Natural killer cell (primary cell): Measurements from ENCODE around the gene ZBED4. TPM values are rescaled to one million over a fixed set of nuclear protein-coding genes. Genes with fewer than 3 reads are reported as not detected.

Experiments used
- ATAC-seq, 3 donors: fragments of 150-1000 bp in 2 of 3; fragments of 200-7000 bp in 1 of 3; cut with Tn5 transposase; 1 replicate in 1 of 3; 2 replicates in 2 of 3; pipeline ENCODE4 v1.10.0; 2021; ENCODE audit warnings: mild to moderate bottlenecking in 2 of 3, moderate library complexity in 2 of 3
- DNase-seq, 2 donors: peaks; one replicate each; pipeline versions ENCODE4 v3.0.0 to v3.0.0-alpha.2; 2013 to 2021; ENCODE audit warnings: mixed read lengths in 1 of 2
- H3K27ac ChIP-seq: one replicate; pipeline ENCODE4 v1.5.1; 2013; ENCODE audit warnings: mild to moderate bottlenecking, low read length
- H3K27me3 ChIP-seq: one replicate; pipeline ENCODE4 v1.6.1; 2013; ENCODE audit warnings: low read length; ENCODE audit not compliant: control insufficient read depth, insufficient read depth
- H3K36me3 ChIP-seq: one replicate; pipeline ENCODE4 v1.6.1; 2013; ENCODE audit warnings: low read length; ENCODE audit not compliant: control insufficient read depth, insufficient read depth
- H3K4me1 ChIP-seq: one replicate; pipeline ENCODE4 v1.6.1; 2013; ENCODE audit warnings: low read length; ENCODE audit not compliant: control insufficient read depth, insufficient read depth
- H3K4me3 ChIP-seq: one replicate; pipeline ENCODE4 v1.5.1; 2013; ENCODE audit warnings: low read length
- H3K9me3 ChIP-seq: one replicate; pipeline ENCODE4 v1.6.1; 2013; ENCODE audit warnings: low read length; ENCODE audit not compliant: control insufficient read depth, insufficient read depth
- H3K27ac Mint-ChIP-seq, 2 donors: one replicate each; pipeline ENCODE4 v1.8.0; 2022; ENCODE audit warnings: mild to moderate bottlenecking in 2 of 2, mixed read lengths in 2 of 2, moderate library complexity in 1 of 2
- H3K27me3 Mint-ChIP-seq, 2 donors: one replicate each; pipeline ENCODE4 v1.8.0; 2022; ENCODE audit warnings: low read depth in 2 of 2, mixed read lengths in 2 of 2
- H3K36me3 Mint-ChIP-seq: one replicate; pipeline ENCODE4 v1.8.0; 2022; ENCODE audit warnings: mixed read lengths
- H3K4me1 Mint-ChIP-seq, 2 donors: one replicate each; pipeline ENCODE4 v1.8.0; 2022; ENCODE audit warnings: mixed read lengths in 2 of 2
- H3K4me3 Mint-ChIP-seq: one replicate; pipeline ENCODE4 v1.8.0; 2022; ENCODE audit warnings: mild to moderate bottlenecking, moderate library complexity, mixed read lengths
- H3K9me3 Mint-ChIP-seq, 2 donors: one replicate each; pipeline ENCODE4 v1.8.0; 2022; ENCODE audit warnings: mixed read lengths in 2 of 2
- CTCF ChIP-seq: fragments of 200-600 bp; IDR thresholded peaks from one replicate; pipeline ENCODE4 v1.8.0; 2022; ENCODE audit warnings: antibody characterized with exemption
- WGBS: methylation state at CpG from one replicate; pipeline ENCODE4 v1.1.7; 2013; ENCODE audit warnings: missing lambda C conversion rate; ENCODE audit not compliant: insufficient coverage; 5-methylcytosine and 5-hydroxymethylcytosine counted together
- intact Hi-C: fragments of 100-400 bp; cut with micrococcal nuclease; formaldehyde crosslinking; loops from one replicate; pipeline ENCODE4 v1.14.2; 2022
- total RNA-seq, 4 donors: library from RNA; stranded (reverse); fragments of 120-200 nt in 1 of 4; gene quantifications; one replicate each; pipeline versions ENCODE4 v1.2.3 to v1.2.4, GENCODE V29; 2013 to 2022

ZBED4 gene
- total RNA-seq, 3 donors from 2014 or later (not counting 1 experiment from before 2014, with no cell fraction given), result 21.1 to 24.5 (median 22.7) TPM

GRCh38 chr22:49916831-49917230 lies 63.2 kb downstream of the ZBED4 start:
- no peaks in the 10 kb centered on the region for H3K9me3 Mint-ChIP-seq
- intact Hi-C loops, result loop anchor here (10.0 kb wide), 1 partner anchor 62 kb away; the partner anchor contains the start of gene ZBED4
- no peaks in the 10 kb centered on the region for H3K36me3 Mint-ChIP-seq
- no peaks in the 10 kb centered on the region for H3K27me3 Mint-ChIP-seq
- Histone ChIP-seq H3K27ac (no peak overlapping the region), H3K27me3 (no peaks in the 10 kb centered on the region), H3K36me3 (peaks cover 28% of the 10 kb centered on the region), H3K9me3 (no peaks in the 10 kb centered on the region), H3K4me1 (peaks cover 26% of the 10 kb centered on the region), H3K4me3 (no peak overlapping the region)
- H3K4me3 Mint-ChIP-seq, result peak overlapping the region; percentile 56
- H3K27ac Mint-ChIP-seq, result peak overlapping the region; percentile 70 to 88
- TF ChIP-seq CTCF, result no peak
- DNase-seq (peak in 1 of 2 donors; percentile 50), ATAC-seq (no peak)
- peaks cover 0 to 11% of the 10 kb centered on the region in 2 donors for H3K4me1 Mint-ChIP-seq
- WGBS, result 91% methylated on average over 11 of the region's 11 CpGs

GRCh38 chr22:49917974-49918910 lies 64.6 kb downstream of the ZBED4 start, which contains the start of the genes ALG12 and CRELD2:
ALG12 (minus strand) TSS chr22:49918438; CDS start chr22:49913765, 4,673 bp downstream.
CRELD2 (plus strand) TSS chr22:49918634; CDS start chr22:49918770, 136 bp downstream.
- ATAC-seq (peak; percentile 96 to 99 (median 97)), DNase-seq (peak; percentile 96 to 97)
- intact Hi-C loops, result loop anchor here (1.0 to 10.0 kb wide), 2 partner anchors 63 to 151 kb away; partner anchors contain the start of gene ZBED4
- peak within 1 kb of the TSS; percentile 70 to 88 for H3K27ac Mint-ChIP-seq
- H3K27me3 Mint-ChIP-seq, result no peaks in the 10 kb centered on the region
- Histone ChIP-seq H3K9me3 (no peaks in the 10 kb centered on the region), H3K4me1 (peaks cover 26% of the 10 kb centered on the region), H3K27ac (peak within 1 kb of the TSS; percentile 84), H3K4me3 (peak within 1 kb of the TSS; percentile 76), H3K36me3 (peaks cover 18% of the 10 kb centered on the region), H3K27me3 (no peaks in the 10 kb centered on the region)
- H3K4me3 Mint-ChIP-seq, result peak within 1 kb of the TSS; percentile 86
- H3K36me3 Mint-ChIP-seq, result no peaks in the 10 kb centered on the region
- H3K4me1 Mint-ChIP-seq, result peaks cover 0 to 11% of the 10 kb centered on the region in 2 donors
- TF ChIP-seq CTCF, result no peak
- H3K9me3 Mint-ChIP-seq, result no peaks in the 10 kb centered on the region
- WGBS, result under 1% methylated on average over 103 of the region's 103 CpGs

- peak overlapping the region; percentile 82 for H3K4me3 Mint-ChIP-seq
- intact Hi-C loops, result loop anchor here (1.0 to 10.0 kb wide), 2 partner anchors 64 to 152 kb away; partner anchors contain the start of gene ZBED4
- DNase-seq (no peak), ATAC-seq (no peak)
- WGBS, result 52% methylated on average over 47 of the region's 47 CpGs
- Histone ChIP-seq H3K27me3 (no peaks in the 10 kb centered on the region), H3K9me3 (no peaks in the 10 kb centered on the region), H3K4me1 (peaks cover 26% of the 10 kb centered on the region), H3K36me3 (peaks cover 15% of the 10 kb centered on the region), H3K4me3 (peak overlapping the region; percentile 59), H3K27ac (no peak overlapping the region)
- H3K4me1 Mint-ChIP-seq, result peaks cover 0 to 11% of the 10 kb centered on the region in 2 donors
- no peaks in the 10 kb centered on the region for H3K9me3 Mint-ChIP-seq
- H3K27me3 Mint-ChIP-seq, result no peaks in the 10 kb centered on the region
- no peaks in the 10 kb centered on the region for H3K36me3 Mint-ChIP-seq
- TF ChIP-seq CTCF, result no peak
- peak overlapping the region; percentile 62 to 88 for H3K27ac Mint-ChIP-seq
Measured at GRCh38 chr22:49918911-49919881, 65.6 kb downstream of the ZBED4 start.
